K562 (cell line): ENCODE data around the gene ZNF648.

Source experiments
- POLR2A ChIP-seq: fragments of 450-650 bp; conservative IDR thresholded peaks from 2 replicates; pipeline ENCODE4 v1.6.1; 2016
- TCF7 ChIP-seq: sonication (generic); IDR thresholded peaks from 2 replicates; pipeline ENCODE4 v1.6.1; 2016; ENCODE audit warnings: antibody characterized with exemption, borderline replicate concordance
- ZKSCAN3 ChIP-seq: fragments of 250-450 bp; sonication (Bioruptor Pico); IDR thresholded peaks from 2 replicates; pipeline ENCODE4 v1.4.0; 2020
- TF ChIP-seq, protein P1 (sequence below), 2 experiments: fragments of 450-650 bp; formaldehyde crosslinking in 1 of 2; IDR thresholded peaks; 2 replicates each; pipeline versions ENCODE4 v1.4.0 to v1.6.1; 2014 to 2020; ENCODE audit warnings: mild to moderate bottlenecking in 2 of 2, borderline replicate concordance in 1 of 2, low read depth in 1 of 2
- TF ChIP-seq, protein P2 (sequence below), 3 experiments: IDR thresholded peaks in 2 of 3; conservative IDR thresholded peaks in 1 of 3; 2 replicates each; pipeline ENCODE4 v1.5.1; 2011 to 2012; ENCODE audit warnings: low read length in 3 of 3, mild to moderate bottlenecking in 3 of 3, control low read depth in 2 of 3, improper control_type of control experiment in 1 of 3, inconsistent platforms in 1 of 3, low read depth in 1 of 3, mixed read lengths in 1 of 3, moderate library complexity in 1 of 3; ENCODE audit not compliant: insufficient read depth in 2 of 3

DNA sequence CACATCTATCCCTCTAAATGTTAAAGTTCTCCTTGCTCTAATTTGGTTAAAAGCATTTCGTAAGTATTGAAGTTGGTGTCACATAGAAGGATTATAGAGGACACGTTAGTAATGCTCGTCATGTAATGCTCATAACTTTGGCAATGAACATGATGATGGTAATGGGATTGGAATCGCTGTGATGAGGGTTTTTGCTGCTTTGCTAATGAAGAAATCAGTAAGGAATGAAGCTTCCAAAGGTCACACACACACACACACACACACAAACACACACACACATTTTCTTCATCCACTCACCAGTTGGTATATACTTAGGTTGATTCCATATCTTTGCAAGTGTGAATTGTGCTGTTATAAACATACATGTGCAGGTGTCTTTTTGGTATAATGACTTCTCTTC lies 36.8 kb upstream of the ZNF648 start:
- TF ChIP-seq ZKSCAN3 (CRISPR knock-in tag) (no peak), TCF7 (no peak), POLR2A (no peak)
- TF ChIP-seq, protein P1, sequence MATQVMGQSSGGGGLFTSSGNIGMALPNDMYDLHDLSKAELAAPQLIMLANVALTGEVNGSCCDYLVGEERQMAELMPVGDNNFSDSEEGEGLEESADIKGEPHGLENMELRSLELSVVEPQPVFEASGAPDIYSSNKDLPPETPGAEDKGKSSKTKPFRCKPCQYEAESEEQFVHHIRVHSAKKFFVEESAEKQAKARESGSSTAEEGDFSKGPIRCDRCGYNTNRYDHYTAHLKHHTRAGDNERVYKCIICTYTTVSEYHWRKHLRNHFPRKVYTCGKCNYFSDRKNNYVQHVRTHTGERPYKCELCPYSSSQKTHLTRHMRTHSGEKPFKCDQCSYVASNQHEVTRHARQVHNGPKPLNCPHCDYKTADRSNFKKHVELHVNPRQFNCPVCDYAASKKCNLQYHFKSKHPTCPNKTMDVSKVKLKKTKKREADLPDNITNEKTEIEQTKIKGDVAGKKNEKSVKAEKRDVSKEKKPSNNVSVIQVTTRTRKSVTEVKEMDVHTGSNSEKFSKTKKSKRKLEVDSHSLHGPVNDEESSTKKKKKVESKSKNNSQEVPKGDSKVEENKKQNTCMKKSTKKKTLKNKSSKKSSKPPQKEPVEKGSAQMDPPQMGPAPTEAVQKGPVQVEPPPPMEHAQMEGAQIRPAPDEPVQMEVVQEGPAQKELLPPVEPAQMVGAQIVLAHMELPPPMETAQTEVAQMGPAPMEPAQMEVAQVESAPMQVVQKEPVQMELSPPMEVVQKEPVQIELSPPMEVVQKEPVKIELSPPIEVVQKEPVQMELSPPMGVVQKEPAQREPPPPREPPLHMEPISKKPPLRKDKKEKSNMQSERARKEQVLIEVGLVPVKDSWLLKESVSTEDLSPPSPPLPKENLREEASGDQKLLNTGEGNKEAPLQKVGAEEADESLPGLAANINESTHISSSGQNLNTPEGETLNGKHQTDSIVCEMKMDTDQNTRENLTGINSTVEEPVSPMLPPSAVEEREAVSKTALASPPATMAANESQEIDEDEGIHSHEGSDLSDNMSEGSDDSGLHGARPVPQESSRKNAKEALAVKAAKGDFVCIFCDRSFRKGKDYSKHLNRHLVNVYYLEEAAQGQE (IDR thresholded peaks at IDR 0.05; ENCODE audit: borderline replicate concordance), result no peak
- TF ChIP-seq, protein P1 (CRISPR knock-in tag; IDR thresholded peaks at IDR 0.05; ENCODE audit: low read depth), result no peak
- TF ChIP-seq, protein P2, sequence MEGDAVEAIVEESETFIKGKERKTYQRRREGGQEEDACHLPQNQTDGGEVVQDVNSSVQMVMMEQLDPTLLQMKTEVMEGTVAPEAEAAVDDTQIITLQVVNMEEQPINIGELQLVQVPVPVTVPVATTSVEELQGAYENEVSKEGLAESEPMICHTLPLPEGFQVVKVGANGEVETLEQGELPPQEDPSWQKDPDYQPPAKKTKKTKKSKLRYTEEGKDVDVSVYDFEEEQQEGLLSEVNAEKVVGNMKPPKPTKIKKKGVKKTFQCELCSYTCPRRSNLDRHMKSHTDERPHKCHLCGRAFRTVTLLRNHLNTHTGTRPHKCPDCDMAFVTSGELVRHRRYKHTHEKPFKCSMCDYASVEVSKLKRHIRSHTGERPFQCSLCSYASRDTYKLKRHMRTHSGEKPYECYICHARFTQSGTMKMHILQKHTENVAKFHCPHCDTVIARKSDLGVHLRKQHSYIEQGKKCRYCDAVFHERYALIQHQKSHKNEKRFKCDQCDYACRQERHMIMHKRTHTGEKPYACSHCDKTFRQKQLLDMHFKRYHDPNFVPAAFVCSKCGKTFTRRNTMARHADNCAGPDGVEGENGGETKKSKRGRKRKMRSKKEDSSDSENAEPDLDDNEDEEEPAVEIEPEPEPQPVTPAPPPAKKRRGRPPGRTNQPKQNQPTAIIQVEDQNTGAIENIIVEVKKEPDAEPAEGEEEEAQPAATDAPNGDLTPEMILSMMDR (IDR thresholded peaks at IDR 0.05 in 2 of 3, conservative IDR thresholded peaks at IDR 0.05 in 1 of 3; ENCODE audit: insufficient read depth in 2 of 3, low read depth in 1 of 3, low read length in 3 of 3), result no peak
